Posterior vena cava (tissue), 2 donors: ENCODE results near the gene ST8SIA4. TPM values are rescaled to one million over a fixed set of nuclear protein-coding genes. Genes with fewer than 3 reads are reported as not detected.

ENCODE experiments used
- DNase-seq: peaks from one replicate; pipeline ENCODE4 v3.0.0-alpha.2; 2020; ENCODE audit warnings: low spot score
- intact Hi-C, 2 donors: fragments of 100-400 bp; cut with DNase I; formaldehyde crosslinking; loops; one replicate each; pipeline versions ENCODE4 v1.14.1 to v1.14.2; 2022 to 2023
- microRNA-seq, 2 donors: library from miRNA; unstranded; fragments of <30 nt; microRNA quantifications; one replicate each; pipeline ENCODE4 v1.2.0, GENCODE V29; 2020 to 2021; ENCODE audit warnings: borderline microRNAs expressed in 2 of 2
- total RNA-seq, 2 donors: library from RNA; stranded (reverse); fragmentation: NEBNext Ultra II Directional; extraction: Animal tissue kit (Norgen Biotek cat#: 25700); gene quantifications; one replicate each; pipeline ENCODE4 v1.2.1, GENCODE V29; 2021
- donor health status: DM: yes; HTN: yes; CAD: no.
- donor health status: DM: yes; HTN: yes; CAD: no.

Gene ST8SIA4
- total RNA-seq, 2 donors from 2014 or later, result 5.6 to 13.6 TPM

GRCh38 chr5:100757618-100758017 is 145.5 kb downstream of the ST8SIA4 start:
- intact Hi-C loops, result no loop called here
- DNase-seq, result no peak

Small RNAs within 50 kb of the gene (microRNA-seq; reads per million reads assigned to microRNA genes)
- gene MIR548P, result 0 reads per million in 2 donors
